ENCODE data around the gene IRGM. TPM values are rescaled to one million over a fixed set of nuclear protein-coding genes. Genes with fewer than 3 reads are reported as not detected.

IRGM gene
- total and polyA plus RNA-seq, 2 of the 8 experiments (the other 6 are each of a cell fraction or from before 2014, with no cell fraction given), result 0.11 TPM; not detected in 1

DNA sequence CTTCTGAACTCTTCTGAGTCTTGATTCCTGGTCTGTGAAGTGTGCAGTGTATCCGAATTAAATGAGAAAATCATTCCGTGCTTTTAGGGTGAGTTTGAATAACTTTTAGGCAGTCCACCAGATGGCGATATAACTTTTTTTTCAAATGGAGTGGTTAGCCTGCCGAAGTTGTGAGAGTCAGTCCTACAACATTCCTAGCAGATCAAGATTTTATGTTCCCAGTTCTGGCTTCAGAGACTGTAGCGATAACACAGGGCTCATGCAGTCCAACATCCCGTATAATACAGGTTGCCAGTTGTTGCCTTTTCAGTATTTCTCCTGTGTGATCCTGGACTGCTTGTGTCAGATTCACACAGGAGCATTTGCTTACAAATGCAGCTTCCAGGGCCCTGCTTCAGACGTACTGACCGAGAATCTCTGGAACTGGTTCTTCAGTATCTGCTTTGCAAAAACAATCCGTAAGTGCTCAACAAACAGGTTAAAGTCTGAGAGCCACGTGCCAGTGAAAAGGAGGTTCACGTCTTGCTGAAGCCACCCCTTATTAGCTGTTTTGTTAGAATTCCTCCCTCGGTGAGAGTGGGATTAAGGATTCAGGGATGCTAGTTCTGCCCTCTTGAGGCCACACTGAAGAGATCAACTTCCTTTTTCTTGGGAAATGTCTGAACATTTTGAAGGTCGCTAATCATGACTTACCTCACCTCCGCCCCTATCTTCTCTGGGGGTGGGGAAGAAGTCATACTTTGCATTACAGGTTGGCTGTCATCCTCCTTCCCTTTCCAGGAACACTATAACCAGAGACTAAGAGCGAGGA is 45.0 kb upstream of the IRGM start (continued):
- TF ChIP-seq, protein P1, sequence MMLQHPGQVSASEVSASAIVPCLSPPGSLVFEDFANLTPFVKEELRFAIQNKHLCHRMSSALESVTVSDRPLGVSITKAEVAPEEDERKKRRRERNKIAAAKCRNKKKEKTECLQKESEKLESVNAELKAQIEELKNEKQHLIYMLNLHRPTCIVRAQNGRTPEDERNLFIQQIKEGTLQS (IDR thresholded peaks at IDR 0.05; ENCODE audit: insufficient read depth, low read depth, low read length), result no peak
- TF ChIP-seq PHF8 (conservative IDR thresholded peaks at IDR 0.05; ENCODE audit: low read depth, low read length), result no peak
- no peak for TF ChIP-seq YY1 (IDR thresholded peaks at IDR 0.05; ENCODE audit: low read depth, low read length)
- TF ChIP-seq, protein P2, sequence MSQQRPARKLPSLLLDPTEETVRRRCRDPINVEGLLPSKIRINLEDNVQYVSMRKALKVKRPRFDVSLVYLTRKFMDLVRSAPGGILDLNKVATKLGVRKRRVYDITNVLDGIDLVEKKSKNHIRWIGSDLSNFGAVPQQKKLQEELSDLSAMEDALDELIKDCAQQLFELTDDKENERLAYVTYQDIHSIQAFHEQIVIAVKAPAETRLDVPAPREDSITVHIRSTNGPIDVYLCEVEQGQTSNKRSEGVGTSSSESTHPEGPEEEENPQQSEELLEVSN (IDR thresholded peaks at IDR 0.05), result no peak
- peak; percentile 58; the same call in 1 of the 2 replicates for TF ChIP-seq SP4 (IDR thresholded peaks at IDR 0.05; ENCODE audit: low read length)
- no peak for TF ChIP-seq SIRT6 (IDR thresholded peaks at IDR 0.05; ENCODE audit: low read length)
- TF ChIP-seq TEAD4 (IDR thresholded peaks at IDR 0.05; ENCODE audit: low read depth, low read length), result peak; percentile 51; the same call in 1 of the 2 replicates
- no peak for TF ChIP-seq GTF2F1 (IDR thresholded peaks at IDR 0.05; ENCODE audit: borderline replicate concordance, low read depth, low read length)
- no peak for TF ChIP-seq HDAC6 (IDR thresholded peaks at IDR 0.05; ENCODE audit: low read depth, low read length)
- TF ChIP-seq SRF (IDR thresholded peaks at IDR 0.05; ENCODE audit: low read depth, low read length), result no peak
- no peak for TF ChIP-seq MAFK (IDR thresholded peaks at IDR 0.05; ENCODE audit: low read depth, low read length)
- no peak for TF ChIP-seq SIX5 (IDR thresholded peaks at IDR 0.05; ENCODE audit: low read depth, low read length)
- no peak for TF ChIP-seq BACH1 (IDR thresholded peaks at IDR 0.05; ENCODE audit: low read length)
- TF ChIP-seq RAD21 (IDR thresholded peaks at IDR 0.05 in 1 of 2, conservative IDR thresholded peaks at IDR 0.05 in 1 of 2; ENCODE audit: low read depth in 2 of 2, low read length in 2 of 2), result peak; percentile 62 to 70
- 0 out of 2 replicates have a peak, but pooled peaks have one; percentile 28 for TF ChIP-seq CREB1 (IDR thresholded peaks at IDR 0.05)
- no peak for TF ChIP-seq CTBP2 (IDR thresholded peaks at IDR 0.05; ENCODE audit: borderline replicate concordance, insufficient read depth, insufficient read length, low read length)
- no peak for TF ChIP-seq CEBPB (IDR thresholded peaks at IDR 0.05; ENCODE audit: low read depth, low read length)
- no peak for TF ChIP-seq POU5F1 (IDR thresholded peaks at IDR 0.05; ENCODE audit: low read depth, low read length)
- no peak for TF ChIP-seq JUN (IDR thresholded peaks at IDR 0.05; ENCODE audit: low read depth, low read length)
- TF ChIP-seq CHD2 (IDR thresholded peaks at IDR 0.05; ENCODE audit: low read length), result no peak
- TF ChIP-seq, protein P3, sequence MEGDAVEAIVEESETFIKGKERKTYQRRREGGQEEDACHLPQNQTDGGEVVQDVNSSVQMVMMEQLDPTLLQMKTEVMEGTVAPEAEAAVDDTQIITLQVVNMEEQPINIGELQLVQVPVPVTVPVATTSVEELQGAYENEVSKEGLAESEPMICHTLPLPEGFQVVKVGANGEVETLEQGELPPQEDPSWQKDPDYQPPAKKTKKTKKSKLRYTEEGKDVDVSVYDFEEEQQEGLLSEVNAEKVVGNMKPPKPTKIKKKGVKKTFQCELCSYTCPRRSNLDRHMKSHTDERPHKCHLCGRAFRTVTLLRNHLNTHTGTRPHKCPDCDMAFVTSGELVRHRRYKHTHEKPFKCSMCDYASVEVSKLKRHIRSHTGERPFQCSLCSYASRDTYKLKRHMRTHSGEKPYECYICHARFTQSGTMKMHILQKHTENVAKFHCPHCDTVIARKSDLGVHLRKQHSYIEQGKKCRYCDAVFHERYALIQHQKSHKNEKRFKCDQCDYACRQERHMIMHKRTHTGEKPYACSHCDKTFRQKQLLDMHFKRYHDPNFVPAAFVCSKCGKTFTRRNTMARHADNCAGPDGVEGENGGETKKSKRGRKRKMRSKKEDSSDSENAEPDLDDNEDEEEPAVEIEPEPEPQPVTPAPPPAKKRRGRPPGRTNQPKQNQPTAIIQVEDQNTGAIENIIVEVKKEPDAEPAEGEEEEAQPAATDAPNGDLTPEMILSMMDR (IDR thresholded peaks at IDR 0.05; ENCODE audit: control extremely low read depth in 1 of 3, insufficient read depth in 1 of 3, low read depth in 1 of 3, low read length in 3 of 3), result peak in 2 of 3 experiments; percentile 57 to 72; a peak in 3 of 4 replicates

All from H1 (cell line).